Trophoblast cell (in vitro differentiated cells and primary cell): ENCODE measurements around the gene SGCA.

ENCODE experiments used
- DNase-seq, 2 donors: peaks; one replicate each; pipeline ENCODE4 v3.0.0-alpha.2; 2016
- H2AFZ ChIP-seq: 2 replicates; pipeline ENCODE4 v1.6.1; 2013; ENCODE audit warnings: low read length, moderate library complexity, mild to moderate bottlenecking; ENCODE audit not compliant: insufficient read depth, poor library complexity
- H2AK5ac ChIP-seq: 2 replicates; pipeline ENCODE4 v1.6.1; 2013; ENCODE audit warnings: mild to moderate bottlenecking, low read length
- H2BK120ac ChIP-seq: 2 replicates; pipeline ENCODE4 v1.6.1; 2013; ENCODE audit warnings: low read length, mild to moderate bottlenecking, moderate library complexity; ENCODE audit not compliant: insufficient read depth, poor library complexity
- H2BK12ac ChIP-seq: 2 replicates; pipeline ENCODE4 v1.6.1; 2013; ENCODE audit warnings: mild to moderate bottlenecking, low read length, moderate library complexity
- H2BK5ac ChIP-seq: 2 replicates; pipeline ENCODE4 v1.6.1; 2013; ENCODE audit warnings: low read length, low read depth, moderate library complexity, mild to moderate bottlenecking; ENCODE audit not compliant: poor library complexity
- H3K14ac ChIP-seq: 2 replicates; pipeline ENCODE4 v1.6.1; 2013; ENCODE audit warnings: mild to moderate bottlenecking, low read length
- H3K18ac ChIP-seq: 2 replicates; pipeline ENCODE4 v1.6.1; 2013; ENCODE audit warnings: mild to moderate bottlenecking, low read length
- H3K23ac ChIP-seq: 2 replicates; pipeline ENCODE4 v1.6.1; 2013; ENCODE audit warnings: low read length
- H3K27ac ChIP-seq: 2 replicates; pipeline ENCODE4 v1.5.1; 2013; ENCODE audit warnings: low read depth, mild to moderate bottlenecking, inconsistent platforms, low read length, moderate library complexity
- H3K27me3 ChIP-seq: 2 replicates; pipeline ENCODE4 v1.6.1; 2013; ENCODE audit warnings: inconsistent platforms, mild to moderate bottlenecking, low read length, moderate library complexity; ENCODE audit not compliant: insufficient read depth
- H3K36me3 ChIP-seq, 2 experiments: 1 replicate in 1 of 2; 2 replicates in 1 of 2; pipeline ENCODE4 v1.6.1; 2013; ENCODE audit warnings: low read length in 2 of 2, mild to moderate bottlenecking in 2 of 2, moderate library complexity in 1 of 2; ENCODE audit not compliant: insufficient read depth in 2 of 2, control insufficient read depth in 1 of 2
- H3K4ac ChIP-seq: 2 replicates; pipeline ENCODE4 v1.6.1; 2013; ENCODE audit warnings: low read depth, mild to moderate bottlenecking, low read length, moderate library complexity
- H3K4me1 ChIP-seq, 2 experiments: 1 replicate in 1 of 2; 2 replicates in 1 of 2; pipeline ENCODE4 v1.6.1; 2013; ENCODE audit warnings: low read length in 2 of 2, mild to moderate bottlenecking in 2 of 2, moderate library complexity in 1 of 2; ENCODE audit not compliant: insufficient read depth in 2 of 2, control insufficient read depth in 1 of 2
- H3K4me2 ChIP-seq: 2 replicates; pipeline ENCODE4 v1.6.1; 2013; ENCODE audit warnings: inconsistent platforms, mild to moderate bottlenecking, low read length, moderate library complexity
- H3K4me3 ChIP-seq: 2 replicates; pipeline ENCODE4 v1.5.1; 2013; ENCODE audit warnings: mild to moderate bottlenecking, low read depth, low read length, inconsistent platforms
- H3K79me1 ChIP-seq: one replicate; pipeline ENCODE4 v1.6.1; 2013; ENCODE audit warnings: low read length
- H3K79me2 ChIP-seq: 2 replicates; pipeline ENCODE4 v1.6.1; 2013; ENCODE audit warnings: low read length, mild to moderate bottlenecking; ENCODE audit not compliant: control insufficient read depth, insufficient read depth, poor library complexity
- H3K9ac ChIP-seq: 2 replicates; pipeline ENCODE4 v1.6.1; 2013; ENCODE audit warnings: mild to moderate bottlenecking, low read length
- H3K9me3 ChIP-seq: 2 replicates; pipeline ENCODE4 v1.6.1; 2013; ENCODE audit warnings: low read depth, mild to moderate bottlenecking, control low read depth, inconsistent platforms, low read length; ENCODE audit not compliant: insufficient read depth
- H4K12ac ChIP-seq: 2 replicates; pipeline ENCODE4 v1.6.1; 2013; ENCODE audit warnings: low read depth, mild to moderate bottlenecking, low read length, moderate library complexity
- H4K8ac ChIP-seq: 2 replicates; pipeline ENCODE4 v1.6.1; 2013; ENCODE audit warnings: low read depth, mild to moderate bottlenecking, low read length, moderate library complexity
- H4K91ac ChIP-seq: one replicate; pipeline ENCODE4 v1.6.1; 2013; ENCODE audit warnings: low read depth, mild to moderate bottlenecking, low read length, moderate library complexity
- WGBS: extraction: QIAGEN DNeasy Blood & Tissue Kit; methylation state at CpG from one replicate; pipeline ENCODE4 v1.1.7; 2013; ENCODE audit warnings: missing lambda C conversion rate; ENCODE audit not compliant: insufficient read length, insufficient coverage; ENCODE audit errors: extremely low coverage; 5-methylcytosine and 5-hydroxymethylcytosine counted together

Gene SGCA

DNA sequence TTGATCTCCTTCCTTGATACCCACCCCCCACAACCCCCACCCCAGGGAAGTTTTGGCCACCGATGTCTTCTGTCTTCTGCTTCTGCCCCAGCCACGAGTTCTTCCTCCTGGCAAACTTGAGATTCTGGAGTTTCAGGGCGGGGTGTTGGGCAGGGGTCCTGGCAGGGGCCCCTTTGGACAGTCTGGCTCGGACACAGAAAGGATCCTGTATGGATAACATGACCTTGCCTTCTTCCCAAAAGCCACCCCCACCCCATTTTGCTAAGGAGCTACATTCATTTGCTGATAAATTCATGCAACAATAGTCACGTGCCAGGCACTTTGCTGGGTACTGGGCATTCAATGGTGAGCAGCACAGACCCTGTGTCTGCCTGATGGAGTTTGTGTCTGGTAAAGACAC lies 41.5 kb downstream of the SGCA start:
- H3K14ac ChIP-seq = peak overlapping the region; percentile 89
- H3K79me1 ChIP-seq = peaks cover 71% of the 10 kb centered on the region
- H3K4me1 ChIP-seq = peaks cover 68 to 76% of the 10 kb centered on the region in 2 experiments
- H4K91ac ChIP-seq = peak overlapping the region; percentile 96
- H2BK5ac ChIP-seq = no peak overlapping the region
- no peak overlapping the region for H3K4me3 ChIP-seq
- peak overlapping the region; percentile 95 for H2BK12ac ChIP-seq
- no peak overlapping the region for H2AFZ ChIP-seq
- H3K4me2 ChIP-seq = no peak overlapping the region
- no peaks in the 10 kb centered on the region for H3K36me3 ChIP-seq
- no peaks in the 10 kb centered on the region for H3K9me3 ChIP-seq
- no peaks in the 10 kb centered on the region for H3K27me3 ChIP-seq
- H4K8ac ChIP-seq = no peak overlapping the region
- no peak overlapping the region for H4K12ac ChIP-seq
- no peak overlapping the region for H3K18ac ChIP-seq
- no peak overlapping the region for H3K27ac ChIP-seq
- H2AK5ac ChIP-seq = peak overlapping the region; percentile 62
- DNase-seq = no peak
- no peak overlapping the region for H3K23ac ChIP-seq
- H3K9ac ChIP-seq = no peak overlapping the region
- no CpG with 5 or more reads among the region's 5 CpGs for WGBS
- no peak overlapping the region for H3K4ac ChIP-seq
- peaks cover 10% of the 10 kb centered on the region for H3K79me2 ChIP-seq
- H2BK120ac ChIP-seq = peak overlapping the region; percentile 71

GRCh38 chr17:50207792-50208567 lies 42.2 kb downstream of the SGCA start:
- DNase-seq = no peak
- Histone ChIP-seq H4K8ac (peak overlapping the region; percentile 37), H3K9ac (no peak overlapping the region), H2BK5ac (peak overlapping the region; percentile 86), H2BK12ac (peak overlapping the region; percentile 95), H4K91ac (peak overlapping the region; percentile 96), H3K9me3 (no peaks in the 10 kb centered on the region), H4K12ac (no peak overlapping the region), H3K4me2 (no peak overlapping the region), H3K79me1 (peaks cover 74% of the 10 kb centered on the region), H3K4ac (peak overlapping the region; percentile 1), H3K23ac (no peak overlapping the region), H3K36me3 (no peaks in the 10 kb centered on the region), H2BK120ac (peak overlapping the region; percentile 88), H2AFZ (peak overlapping the region; percentile 37), H3K4me3 (no peak overlapping the region), H3K18ac (peak overlapping the region; percentile 12), H3K4me1 (peaks cover 70 to 79% of the 10 kb centered on the region in 2 experiments), H2AK5ac (peak overlapping the region; percentile 97), H3K27ac (peak overlapping the region; percentile 89), H3K27me3 (no peaks in the 10 kb centered on the region), H3K79me2 (peaks cover 10% of the 10 kb centered on the region), H3K14ac (peak overlapping the region; percentile 89)
- no CpG with 5 or more reads among the region's 8 CpGs for WGBS

DNA sequence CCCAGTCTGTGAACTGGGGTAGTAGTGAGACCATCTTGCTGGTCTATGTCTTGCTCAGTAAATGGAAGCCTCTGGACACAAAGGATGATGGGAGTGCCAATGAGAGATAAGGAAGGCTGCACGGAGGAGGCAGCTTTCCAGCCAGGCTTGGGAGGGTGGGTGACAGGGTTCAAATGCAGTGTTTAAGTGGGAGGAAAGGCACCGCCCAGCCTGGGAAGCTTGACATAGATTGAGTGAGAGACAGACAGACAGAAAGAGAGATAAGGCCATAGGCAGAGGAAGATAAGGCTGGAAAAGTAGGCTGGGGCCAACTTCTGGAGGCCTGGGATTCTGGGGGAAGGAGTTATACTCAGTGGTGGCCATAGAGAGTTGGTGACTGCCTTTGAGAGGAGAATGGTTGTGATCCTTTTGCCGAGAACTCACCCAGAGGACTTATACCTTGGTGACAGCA lies 42.8 kb downstream of the SGCA start:
- peak overlapping the region; percentile 37 for H4K8ac ChIP-seq
- H2BK120ac ChIP-seq = peak overlapping the region; percentile 88
- H3K23ac ChIP-seq = no peak overlapping the region
- peak overlapping the region; percentile 9 for H3K18ac ChIP-seq
- no peak overlapping the region for H3K4me2 ChIP-seq
- WGBS = no CpG with 5 or more reads among the region's 3 CpGs
- no peak overlapping the region for H3K9ac ChIP-seq
- H3K36me3 ChIP-seq = no peaks in the 10 kb centered on the region
- H3K14ac ChIP-seq = peak overlapping the region; percentile 89
- H3K27me3 ChIP-seq = no peaks in the 10 kb centered on the region
- H3K4me1 ChIP-seq = peaks cover 65 to 73% of the 10 kb centered on the region in 2 experiments
- H3K27ac ChIP-seq = peak overlapping the region; percentile 89
- H3K4ac ChIP-seq = peak overlapping the region; percentile 48
- no peak for DNase-seq
- no peak overlapping the region for H3K4me3 ChIP-seq
- peaks cover 68% of the 10 kb centered on the region for H3K79me1 ChIP-seq
- peak overlapping the region; percentile 97 for H2AK5ac ChIP-seq
- H4K12ac ChIP-seq = no peak overlapping the region
- H2BK5ac ChIP-seq = peak overlapping the region; percentile 86
- peak overlapping the region; percentile 95 for H2BK12ac ChIP-seq
- H2AFZ ChIP-seq = peak overlapping the region; percentile 38
- H3K9me3 ChIP-seq = no peaks in the 10 kb centered on the region
- H4K91ac ChIP-seq = peak overlapping the region; percentile 96
- peaks cover 10% of the 10 kb centered on the region for H3K79me2 ChIP-seq

DNA sequence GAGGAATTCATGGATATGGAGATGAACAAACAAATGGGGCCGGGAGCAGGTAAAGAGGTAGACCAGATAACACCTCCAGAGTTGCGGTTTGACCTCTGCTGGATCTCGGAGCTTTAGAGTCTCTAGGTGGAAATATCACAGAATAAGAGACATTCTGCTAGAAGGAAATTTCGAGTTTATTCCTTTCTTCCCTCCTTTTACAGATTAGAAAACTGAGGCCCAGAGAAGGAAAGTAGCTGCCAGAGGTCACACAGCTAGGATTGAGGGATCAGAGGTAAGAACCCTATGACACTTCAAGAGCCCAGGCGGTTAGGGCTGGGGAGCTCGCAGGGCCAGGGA lies 43.3 kb downstream of the SGCA start:
- Histone ChIP-seq H4K12ac (no peak overlapping the region), H3K23ac (no peak overlapping the region), H3K4ac (peak overlapping the region; percentile 48), H4K8ac (peak overlapping the region; percentile 56), H3K4me3 (no peak overlapping the region), H3K36me3 (no peaks in the 10 kb centered on the region), H3K14ac (peak overlapping the region; percentile 89), H3K27ac (peak overlapping the region; percentile 89), H3K18ac (peak overlapping the region; percentile 36), H3K79me1 (peaks cover 65% of the 10 kb centered on the region), H3K4me1 (peaks cover 61 to 70% of the 10 kb centered on the region in 2 experiments), H4K91ac (peak overlapping the region; percentile 96), H2BK5ac (peak overlapping the region; percentile 86), H3K9ac (no peak overlapping the region), H2BK12ac (peak overlapping the region; percentile 95), H2BK120ac (peak overlapping the region; percentile 88), H2AFZ (peak overlapping the region; percentile 46), H3K9me3 (no peaks in the 10 kb centered on the region), H2AK5ac (peak overlapping the region; percentile 97), H3K79me2 (peaks cover 9% of the 10 kb centered on the region), H3K4me2 (peak overlapping the region; percentile 19), H3K27me3 (no peaks in the 10 kb centered on the region)
- DNase-seq = no peak
- no CpG with 5 or more reads among the region's 6 CpGs for WGBS
